Measurements from ENCODE around the gene LRP1B.

The LRP1B gene

GRCh38 chr2:140256080-140256479 is 1874.7 kb downstream of the LRP1B start:
- DNase-seq: no peak

GRCh38 chr2:140249821-140250220 is 1881.0 kb downstream of the LRP1B start:
- no peak for DNase-seq

DNA sequence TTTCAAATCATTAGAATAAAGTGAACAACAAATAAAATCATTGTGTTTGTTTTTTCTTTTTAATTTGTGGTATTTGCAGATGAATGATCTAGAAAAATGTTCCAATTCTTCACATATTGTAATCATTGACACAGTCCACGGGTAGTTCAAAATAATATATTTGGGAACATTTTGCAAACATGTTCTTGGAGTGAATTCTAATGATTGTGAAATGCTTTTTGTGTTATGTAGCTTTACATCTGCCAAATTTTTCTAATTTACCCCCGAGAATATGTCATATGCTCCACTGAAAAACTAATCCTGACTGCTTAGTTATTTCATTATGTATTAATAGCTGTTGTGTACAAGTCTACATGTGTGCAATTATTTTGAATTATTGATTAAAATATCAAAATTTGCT is 1882.2 kb downstream of the LRP1B start:
- DNase-seq: no peak

DNA sequence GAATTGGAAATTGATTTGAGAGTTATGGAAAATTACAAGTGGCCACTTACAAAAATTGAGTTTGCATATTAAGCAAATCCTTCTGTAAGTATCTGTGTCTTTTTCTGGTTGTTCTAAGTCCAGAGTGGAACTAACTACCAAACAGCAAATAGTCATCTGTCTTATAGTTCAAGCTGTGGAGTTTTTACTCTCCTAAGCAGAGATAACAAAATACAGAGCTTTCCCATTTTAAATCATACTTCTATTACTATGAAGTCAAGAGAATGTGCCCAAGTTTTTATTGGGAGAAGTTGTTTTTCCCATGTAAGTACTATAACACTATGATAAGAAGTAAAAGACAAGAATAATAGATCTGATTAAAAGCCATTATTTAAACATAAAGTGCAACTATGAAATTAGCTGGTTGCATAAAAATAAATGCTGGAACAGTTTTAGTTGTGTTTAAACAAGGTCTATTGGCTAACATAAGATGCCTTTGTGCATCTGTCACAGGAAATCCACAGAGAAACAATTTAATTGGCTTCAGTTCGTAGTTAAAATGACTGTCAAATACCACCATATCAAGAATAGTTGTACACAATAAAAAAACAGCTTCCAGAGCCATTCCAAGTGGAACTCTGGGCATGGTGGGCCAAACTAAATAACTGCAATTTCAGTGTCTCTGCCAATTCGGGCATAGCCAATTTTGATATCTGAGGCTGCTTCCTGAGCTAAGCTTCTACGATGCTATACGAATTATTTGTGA is 1883.2 kb downstream of the LRP1B start:
- no peak for DNase-seq

GRCh38 chr2:140246957-140247356 is 1883.9 kb downstream of the LRP1B start:
- DNase-seq: no peak

DNA sequence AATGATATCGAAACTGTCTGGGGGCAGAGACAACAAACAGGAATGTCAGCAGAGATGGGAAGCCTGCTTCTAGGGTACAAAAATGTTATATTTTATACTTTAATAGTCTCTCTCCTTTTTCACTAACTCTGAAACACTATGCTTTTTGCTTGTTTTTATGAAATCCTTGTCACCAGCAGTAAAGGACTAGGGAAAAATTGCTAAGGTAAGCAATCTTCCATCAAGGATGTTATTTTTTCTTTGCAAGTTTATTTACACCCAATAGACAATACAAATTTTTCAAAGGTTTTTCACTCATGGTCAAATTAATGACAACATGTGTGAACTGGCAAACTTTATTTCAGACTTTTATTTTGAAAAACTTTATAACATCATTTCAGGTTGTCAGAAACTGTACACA is 1884.8 kb downstream of the LRP1B start:
- DNase-seq: no peak

DNA sequence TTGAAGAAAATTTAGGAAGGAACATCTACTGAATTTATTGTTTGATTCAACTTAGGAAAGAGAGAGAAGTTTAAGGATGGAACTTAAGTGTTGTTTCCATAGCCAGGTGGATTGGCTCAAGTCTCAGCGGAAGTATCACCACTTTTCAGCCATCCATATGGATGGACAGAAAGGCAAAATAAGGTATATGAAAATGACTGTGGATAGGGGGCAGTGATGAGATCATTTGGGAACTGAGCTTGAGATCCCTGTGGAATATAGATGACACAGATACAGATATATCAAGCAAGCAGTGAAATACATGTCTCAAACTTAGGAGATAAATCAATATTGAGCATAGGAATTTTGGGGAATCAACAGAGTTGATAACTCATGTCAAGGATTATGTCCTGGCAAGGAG is 1887.9 kb downstream of the LRP1B start:
- DNase-seq: no peak

DNA sequence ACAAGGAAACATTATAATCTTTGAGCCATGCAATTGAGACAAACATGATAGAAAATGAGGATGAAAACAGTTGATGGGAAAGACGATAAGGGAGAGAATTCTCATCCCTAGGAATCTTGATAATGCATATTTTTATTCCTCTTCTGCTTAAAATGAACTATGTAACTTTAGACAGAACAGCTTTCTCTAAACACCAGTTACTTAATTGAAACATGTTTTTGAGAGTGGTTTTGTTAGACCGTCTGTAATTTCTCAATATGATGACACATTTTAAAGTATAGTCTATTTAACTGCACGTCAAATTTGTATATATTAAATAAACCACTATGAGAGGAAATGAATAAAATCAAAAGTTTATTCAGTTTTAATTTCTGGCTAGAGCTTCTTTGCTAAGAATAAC is 1896.7 kb downstream of the LRP1B start:
- DNase-seq: no peak

DNA sequence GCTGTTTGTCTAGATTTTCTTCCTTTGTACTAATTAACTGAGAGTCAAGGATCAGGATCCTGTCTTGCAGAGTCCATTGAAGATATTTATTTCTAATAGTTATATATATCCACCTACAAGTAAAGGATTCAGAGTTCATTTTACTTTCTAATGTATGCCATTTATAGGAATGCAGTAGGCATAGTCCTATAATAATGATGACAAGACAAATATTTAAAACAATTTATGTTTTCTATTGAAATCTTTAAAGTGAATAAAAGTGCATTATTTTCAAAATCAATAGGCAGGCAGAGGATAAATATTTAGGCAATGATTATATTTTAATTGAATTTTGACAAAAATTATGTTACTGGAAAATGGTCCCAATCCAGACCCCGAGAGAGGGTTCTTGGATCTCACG is 1919.9 kb downstream of the LRP1B start:
- no peak for DNase-seq

DNA sequence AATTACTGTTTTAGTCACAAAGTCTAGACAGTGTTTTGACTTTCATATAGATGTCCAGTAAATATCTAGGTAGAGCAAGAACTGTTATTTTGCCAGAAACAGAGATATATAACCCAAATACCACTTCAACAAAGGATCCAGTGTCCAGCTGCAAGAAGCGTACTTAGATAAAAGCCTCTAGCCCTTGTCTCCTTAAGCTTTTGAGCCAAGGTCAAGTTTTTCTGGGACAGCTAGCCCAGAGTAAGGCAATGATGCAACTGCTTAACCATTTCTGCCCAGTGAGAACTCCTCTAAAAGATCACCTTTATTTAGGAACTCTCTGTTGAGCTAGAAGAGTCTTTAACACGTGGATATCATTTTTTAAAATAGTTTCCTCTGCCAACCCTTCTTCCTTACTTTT is 1925.7 kb downstream of the LRP1B start:
- no peak for DNase-seq

DNA sequence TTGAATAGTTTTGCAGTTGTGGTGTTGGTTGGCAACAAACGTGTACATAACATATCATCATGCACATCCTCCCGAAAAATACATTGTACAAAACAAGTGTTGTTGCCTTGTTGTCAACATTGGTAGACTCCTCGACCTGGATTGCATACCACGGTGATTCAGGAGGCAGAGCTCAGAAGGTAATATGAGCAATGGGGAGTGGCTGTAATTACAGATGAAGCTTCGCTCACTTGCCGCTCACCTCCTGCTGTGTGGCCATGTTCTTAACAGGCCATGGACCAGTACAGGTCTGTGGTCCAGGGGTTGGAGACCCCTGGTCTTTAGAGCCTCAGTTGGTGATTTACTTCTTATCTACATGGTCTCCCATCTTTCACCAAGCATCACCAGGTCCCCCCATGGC is 1927.5 kb downstream of the LRP1B start:
- DNase-seq: no peak

DNA sequence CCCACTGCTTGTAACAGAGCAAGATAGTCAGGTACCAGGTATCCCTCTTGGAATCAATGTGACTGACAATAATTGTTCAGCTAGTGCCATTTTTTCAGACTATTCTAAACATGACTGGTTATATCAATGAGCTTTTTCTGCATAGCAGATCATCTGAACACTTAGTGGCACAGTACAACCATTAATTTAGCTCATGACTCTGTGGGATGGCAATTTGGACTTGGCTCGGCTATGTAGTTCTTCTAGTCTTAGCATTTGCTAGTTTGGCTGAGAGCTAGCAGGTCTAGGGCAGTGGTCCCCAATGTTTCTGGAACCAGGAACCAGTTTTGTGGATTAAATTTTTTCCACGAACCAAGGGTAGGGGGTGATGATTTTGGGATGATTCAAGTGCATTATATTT is 1929.2 kb downstream of the LRP1B start:
- no peak for DNase-seq

DNA sequence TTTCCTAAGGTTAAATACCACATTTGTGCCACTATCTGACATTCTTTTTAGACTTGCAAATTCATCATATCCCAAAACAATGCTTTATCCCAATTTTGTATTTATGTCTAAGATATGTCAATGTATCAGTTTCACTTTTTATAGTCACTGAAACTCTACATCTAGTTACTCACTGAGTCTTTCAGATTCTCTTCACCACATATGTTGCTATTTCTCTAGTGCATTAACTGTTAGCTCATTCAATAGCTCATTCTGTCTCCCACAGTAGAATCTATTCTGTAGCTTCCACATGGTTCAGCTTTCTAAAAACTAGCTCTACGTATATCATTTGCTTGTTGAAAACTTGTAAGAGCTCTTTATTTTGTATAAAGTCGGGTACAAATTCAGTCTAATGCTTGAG is 1930.1 kb downstream of the LRP1B start:
- DNase-seq: no peak

- no peak for DNase-seq
These were observed 1930.5 kb downstream of the LRP1B start for GRCh38 chr2:140200307-140200706.

GRCh38 chr2:140199312-140199711 is 1931.5 kb downstream of the LRP1B start:
- no peak for DNase-seq

- DNase-seq: no peak
These were observed 1943.7 kb downstream of the LRP1B start for GRCh38 chr2:140187086-140187485.

DNA sequence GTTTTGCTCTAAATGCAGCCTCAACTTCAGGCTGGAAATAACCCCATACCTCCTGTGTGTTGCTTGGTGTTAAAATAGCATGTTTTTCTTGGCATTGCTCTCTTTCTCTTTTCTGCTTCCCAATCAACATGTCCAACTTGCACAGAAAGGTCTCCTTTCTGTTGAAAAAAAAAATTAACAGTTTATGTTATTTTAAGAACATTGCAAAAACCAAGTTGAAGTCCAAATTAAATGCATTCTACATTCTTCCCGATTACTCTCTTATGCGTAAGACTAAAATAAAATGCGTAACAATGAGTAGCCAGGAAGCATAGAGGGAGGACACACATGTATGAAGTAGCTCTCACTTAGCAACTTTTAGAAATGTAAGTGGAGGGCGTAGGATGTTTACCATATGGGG is 1944.5 kb downstream of the LRP1B start:
- no peak for DNase-seq

DNA sequence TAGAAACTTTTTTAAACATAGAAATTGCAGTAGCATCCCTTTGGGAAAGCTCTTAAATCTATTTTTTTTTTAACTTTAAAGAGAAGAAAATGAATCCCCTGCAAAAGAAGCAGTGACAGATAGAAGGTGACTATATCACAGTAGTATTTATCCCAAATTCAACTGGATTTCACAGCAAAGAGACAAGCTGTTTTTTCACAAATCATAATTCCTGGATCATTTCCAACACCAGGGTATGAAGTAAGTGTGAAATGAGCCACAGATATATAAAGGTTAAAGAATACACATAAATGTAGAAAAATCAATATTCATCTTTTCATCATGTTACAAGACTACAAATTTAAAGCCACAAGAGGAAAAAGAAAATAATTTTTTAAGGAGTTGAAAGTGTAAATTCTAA is 1945.7 kb downstream of the LRP1B start:
- DNase-seq: no peak

- DNase-seq: no peak
These were observed 1947.6 kb downstream of the LRP1B start for GRCh38 chr2:140183056-140183765.
